ENCODE data around the gene PKDREJ. TPM values are rescaled to one million over a fixed set of nuclear protein-coding genes. Genes with fewer than 3 reads are reported as not detected.

PKDREJ gene
- total RNA-seq, 1 experiment from 2014 or later, result not detected

DNA sequence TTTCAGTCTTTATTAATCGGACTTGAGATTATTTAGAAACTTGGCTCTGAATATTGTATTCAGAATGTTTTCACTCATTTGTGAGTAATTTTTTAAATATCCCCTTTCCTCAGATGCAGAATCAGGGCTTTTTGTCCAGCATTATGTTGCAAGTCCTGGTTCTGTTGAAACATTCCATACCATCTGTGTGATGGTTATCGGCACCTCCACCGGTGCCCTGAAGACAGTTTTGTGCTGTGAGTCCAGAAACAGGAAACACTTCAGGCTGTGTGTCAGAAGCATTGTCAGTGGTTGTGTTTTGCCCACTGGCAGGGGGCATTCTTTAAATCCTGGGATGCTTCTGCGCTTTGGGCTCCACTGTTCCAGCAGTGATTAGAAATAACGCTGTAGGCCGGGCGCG, 33.4 kb downstream of the PKDREJ start:
- RAD21 ChIA-PET (ENCODE audit: low non-redundant PET in 1 of 2, low total read pairs in 2 of 2, uncharacterized antibody in 2 of 2, unreplicated experiment in 2 of 2), result no interaction called here
- POLR2A ChIA-PET, result no interaction called here
- intact Hi-C loops (cut with micrococcal nuclease), result no loop called here
- H3K9me3 ChIP-seq (ENCODE audit: control insufficient read depth in 1 of 2, insufficient read depth in 1 of 2, low read depth in 1 of 2, low read length in 2 of 2), result no peaks in the 10 kb centered on the region
- no peaks in the 10 kb centered on the region for H3K79me2 ChIP-seq (ENCODE audit: insufficient read depth, low read length)
- no peak overlapping the region for H3K9ac ChIP-seq (ENCODE audit: low read length)
- no peaks in the 10 kb centered on the region for H3K36me3 ChIP-seq (ENCODE audit: control insufficient read depth in 1 of 2, insufficient read depth in 2 of 2, low read length in 2 of 2)
- H3K4me1 ChIP-seq (ENCODE audit: control insufficient read depth in 1 of 2, insufficient read depth in 2 of 2, low read length in 2 of 2), result no peaks in the 10 kb centered on the region
- H3K4me3 ChIP-seq (replicated peaks in 1 of 2; ENCODE audit: low read depth in 1 of 2, low read length in 2 of 2), result no peak overlapping the region
- H3K9me2 ChIP-seq (ENCODE audit: insufficient read depth), result no peaks in the 10 kb centered on the region
- H2AFZ ChIP-seq (ENCODE audit: low read depth, low read length, poor library complexity, severe bottlenecking), result no peak overlapping the region
- BruUV-seq (replicated peaks), result no TSS peak
- CTCF ChIA-PET, result no interaction called here
- no peak overlapping the region for H3K4me2 ChIP-seq (ENCODE audit: low read length)
- DNase-seq (ENCODE audit: low read depth, low spot score), result no peak
- TF ChIP-seq POLR2A (IDR thresholded peaks at IDR 0.05; ENCODE audit: borderline replicate concordance, extremely low read depth, insufficient read depth, insufficient read length), result no peak
- TF ChIP-seq POLR2AphosphoS5 (IDR thresholded peaks at IDR 0.05; ENCODE audit: low read depth, low read length), result no peak
- TF ChIP-seq, protein P1, sequence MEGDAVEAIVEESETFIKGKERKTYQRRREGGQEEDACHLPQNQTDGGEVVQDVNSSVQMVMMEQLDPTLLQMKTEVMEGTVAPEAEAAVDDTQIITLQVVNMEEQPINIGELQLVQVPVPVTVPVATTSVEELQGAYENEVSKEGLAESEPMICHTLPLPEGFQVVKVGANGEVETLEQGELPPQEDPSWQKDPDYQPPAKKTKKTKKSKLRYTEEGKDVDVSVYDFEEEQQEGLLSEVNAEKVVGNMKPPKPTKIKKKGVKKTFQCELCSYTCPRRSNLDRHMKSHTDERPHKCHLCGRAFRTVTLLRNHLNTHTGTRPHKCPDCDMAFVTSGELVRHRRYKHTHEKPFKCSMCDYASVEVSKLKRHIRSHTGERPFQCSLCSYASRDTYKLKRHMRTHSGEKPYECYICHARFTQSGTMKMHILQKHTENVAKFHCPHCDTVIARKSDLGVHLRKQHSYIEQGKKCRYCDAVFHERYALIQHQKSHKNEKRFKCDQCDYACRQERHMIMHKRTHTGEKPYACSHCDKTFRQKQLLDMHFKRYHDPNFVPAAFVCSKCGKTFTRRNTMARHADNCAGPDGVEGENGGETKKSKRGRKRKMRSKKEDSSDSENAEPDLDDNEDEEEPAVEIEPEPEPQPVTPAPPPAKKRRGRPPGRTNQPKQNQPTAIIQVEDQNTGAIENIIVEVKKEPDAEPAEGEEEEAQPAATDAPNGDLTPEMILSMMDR (IDR thresholded peaks at IDR 0.05 in 2 of 3, conservative IDR thresholded peaks at IDR 0.05 in 1 of 3; ENCODE audit: borderline replicate concordance in 1 of 3, insufficient read depth in 1 of 3, low read depth in 2 of 3, low read length in 2 of 3), result no peak
- TF ChIP-seq EZH2phosphoT487 (IDR thresholded peaks at IDR 0.05; ENCODE audit: borderline replicate concordance), result no peak
- no peak for TF ChIP-seq SRF (IDR thresholded peaks at IDR 0.05; ENCODE audit: low read depth)
- TF ChIP-seq YY1 (IDR thresholded peaks at IDR 0.05; ENCODE audit: extremely low read depth, insufficient replicate concordance, low read depth, low read length), result no peak
- no peak for TF ChIP-seq TCF7L2 (IDR thresholded peaks at IDR 0.05; ENCODE audit: borderline replicate concordance, extremely low read depth, insufficient read depth, insufficient read length)
- TF ChIP-seq, protein P2, sequence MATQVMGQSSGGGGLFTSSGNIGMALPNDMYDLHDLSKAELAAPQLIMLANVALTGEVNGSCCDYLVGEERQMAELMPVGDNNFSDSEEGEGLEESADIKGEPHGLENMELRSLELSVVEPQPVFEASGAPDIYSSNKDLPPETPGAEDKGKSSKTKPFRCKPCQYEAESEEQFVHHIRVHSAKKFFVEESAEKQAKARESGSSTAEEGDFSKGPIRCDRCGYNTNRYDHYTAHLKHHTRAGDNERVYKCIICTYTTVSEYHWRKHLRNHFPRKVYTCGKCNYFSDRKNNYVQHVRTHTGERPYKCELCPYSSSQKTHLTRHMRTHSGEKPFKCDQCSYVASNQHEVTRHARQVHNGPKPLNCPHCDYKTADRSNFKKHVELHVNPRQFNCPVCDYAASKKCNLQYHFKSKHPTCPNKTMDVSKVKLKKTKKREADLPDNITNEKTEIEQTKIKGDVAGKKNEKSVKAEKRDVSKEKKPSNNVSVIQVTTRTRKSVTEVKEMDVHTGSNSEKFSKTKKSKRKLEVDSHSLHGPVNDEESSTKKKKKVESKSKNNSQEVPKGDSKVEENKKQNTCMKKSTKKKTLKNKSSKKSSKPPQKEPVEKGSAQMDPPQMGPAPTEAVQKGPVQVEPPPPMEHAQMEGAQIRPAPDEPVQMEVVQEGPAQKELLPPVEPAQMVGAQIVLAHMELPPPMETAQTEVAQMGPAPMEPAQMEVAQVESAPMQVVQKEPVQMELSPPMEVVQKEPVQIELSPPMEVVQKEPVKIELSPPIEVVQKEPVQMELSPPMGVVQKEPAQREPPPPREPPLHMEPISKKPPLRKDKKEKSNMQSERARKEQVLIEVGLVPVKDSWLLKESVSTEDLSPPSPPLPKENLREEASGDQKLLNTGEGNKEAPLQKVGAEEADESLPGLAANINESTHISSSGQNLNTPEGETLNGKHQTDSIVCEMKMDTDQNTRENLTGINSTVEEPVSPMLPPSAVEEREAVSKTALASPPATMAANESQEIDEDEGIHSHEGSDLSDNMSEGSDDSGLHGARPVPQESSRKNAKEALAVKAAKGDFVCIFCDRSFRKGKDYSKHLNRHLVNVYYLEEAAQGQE (IDR thresholded peaks at IDR 0.05; ENCODE audit: low read depth), result no peak
- TF ChIP-seq, protein P3, sequence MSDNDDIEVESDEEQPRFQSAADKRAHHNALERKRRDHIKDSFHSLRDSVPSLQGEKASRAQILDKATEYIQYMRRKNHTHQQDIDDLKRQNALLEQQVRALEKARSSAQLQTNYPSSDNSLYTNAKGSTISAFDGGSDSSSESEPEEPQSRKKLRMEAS (IDR thresholded peaks at IDR 0.05), result no peak
- TF ChIP-seq EGR1 (IDR thresholded peaks at IDR 0.05; ENCODE audit: low read depth), result no peak
- TF ChIP-seq SIN3A (IDR thresholded peaks at IDR 0.05; ENCODE audit: low read depth), result no peak
- TF ChIP-seq ZNF274 (IDR thresholded peaks at IDR 0.05; ENCODE audit: low read depth, low read length), result no peak
- TF ChIP-seq ELF1 (IDR thresholded peaks at IDR 0.05; ENCODE audit: borderline replicate concordance, low read depth), result no peak
- no peak for TF ChIP-seq FOSL1 (IDR thresholded peaks at IDR 0.05; ENCODE audit: low read depth)
- no peak for TF ChIP-seq CEBPB (IDR thresholded peaks at IDR 0.05; ENCODE audit: low read depth)
- no peak for TF ChIP-seq JUND (IDR thresholded peaks at IDR 0.05)
- no peak overlapping the region for H3K27ac ChIP-seq (ENCODE audit: low read depth, low read length)
- no peak for ATAC-seq
- H3K27me3 ChIP-seq (ENCODE audit: insufficient read depth, low read length), result no peaks in the 10 kb centered on the region
- H4K20me1 ChIP-seq (ENCODE audit: insufficient read depth), result no peaks in the 10 kb centered on the region
